Mesodermal cell (in vitro differentiated cells): Measurements from ENCODE around the gene OR51A2. TPM values are rescaled to one million over a fixed set of nuclear protein-coding genes. Genes with fewer than 3 reads are reported as not detected.
"Not testable (repeated sequence)": the region's sequence is repeated elsewhere in the genome, so short reads cannot be mapped to it uniquely, and the experiment has no call there.

Experiments
- H3K27ac ChIP-seq: 2 replicates; pipeline ENCODE4 v1.7.0; 2013; ENCODE audit warnings: mild to moderate bottlenecking, low read depth, low read length, moderate library complexity; ENCODE audit not compliant: severe bottlenecking
- H3K36me3 ChIP-seq: 2 replicates; pipeline ENCODE4 v1.7.1; 2013; ENCODE audit warnings: mild to moderate bottlenecking, low read length, moderate library complexity; ENCODE audit not compliant: control insufficient read depth, insufficient read depth
- H3K4me1 ChIP-seq: one replicate; pipeline ENCODE4 v1.7.1; 2013; ENCODE audit warnings: mild to moderate bottlenecking, low read length; ENCODE audit not compliant: insufficient read depth, control insufficient read depth, poor library complexity, severe bottlenecking
- H3K4me3 ChIP-seq: 2 replicates; pipeline ENCODE4 v1.7.0; 2013; ENCODE audit warnings: low read length, control low read depth, mild to moderate bottlenecking; ENCODE audit not compliant: insufficient read depth, poor library complexity, severe bottlenecking; ENCODE audit errors: extremely low read depth
- H3K9me3 ChIP-seq: 2 replicates; pipeline ENCODE4 v1.7.1; 2013; ENCODE audit warnings: mild to moderate bottlenecking, low read length, moderate library complexity; ENCODE audit not compliant: control insufficient read depth
- WGBS, 2 experiments: methylation state at CpG; one replicate each; pipeline ENCODE4 v1.1.5; 2013; ENCODE audit warnings: missing lambda C conversion rate in 2 of 2; ENCODE audit not compliant: insufficient coverage in 2 of 2; 5-methylcytosine and 5-hydroxymethylcytosine counted together
- polyA plus RNA-seq, 2 experiments: library from polyadenylated mRNA; stranded (reverse); fragments of 50-300 nt; gene quantifications; one replicate each; pipeline ENCODE4 v1.2.3, GENCODE V29; 2013

Gene OR51A2
- not detected for polyA plus RNA-seq (2013, experiment 1 of 2)
- polyA plus RNA-seq (2013, experiment 2 of 2) = not detected

GRCh38 chr11:4955613-4956012, at the start of gene OR51A2:
Gene OR51A2, minus strand, starts transcription at chr11:4955713. Its CDS starts 0 bp downstream, at chr11:4955713.
- H3K4me3 ChIP-seq, H3K27ac ChIP-seq, H3K9me3 ChIP-seq, H3K36me3 ChIP-seq, H3K4me1 ChIP-seq: not testable (repeated sequence)
- whole genome bisulfite sequencing, 2 experiments = 83 to 90% methylated on average over 1 of the region's 2 CpGs

GRCh38 chr11:5004424-5005274, 49.1 kb upstream of the OR51A2 start:
- WGBS, 2 experiments = 43 to 66% methylated on average over 3 to 5 of the region's 6 CpGs

GRCh38 chr11:4994551-4994950, 39.0 kb upstream of the OR51A2 start, which contains the start of gene OR51L1:
Gene OR51L1, plus strand, starts transcription at chr11:4994851. Its CDS starts 4,132 bp downstream, at chr11:4998983.
- Histone ChIP-seq H3K9me3 (no peaks in the 10 kb centered on the region), H3K4me3 (no peak within 1 kb of the TSS), H3K4me1 (no peaks in the 10 kb centered on the region), H3K27ac (no peak within 1 kb of the TSS), H3K36me3 (no peaks in the 10 kb centered on the region)
- WGBS, 2 experiments = no CpG with 5 or more reads among the region's 2 CpGs

More at GRCh38 chr11:5004424-5005274, 49.1 kb upstream of the OR51A2 start:
- H3K4me1 ChIP-seq = no peaks in the 10 kb centered on the region
- no peak overlapping the region for H3K4me3 ChIP-seq
- H3K9me3 ChIP-seq = no peaks in the 10 kb centered on the region
- H3K36me3 ChIP-seq = no peaks in the 10 kb centered on the region
- no peak overlapping the region for H3K27ac ChIP-seq

GRCh38 chr11:4991060-4991459, 35.5 kb upstream of the OR51A2 start:
- Histone ChIP-seq H3K9me3 (no peaks in the 10 kb centered on the region), H3K4me3 (no peak overlapping the region), H3K4me1 (no peaks in the 10 kb centered on the region), H3K27ac (no peak overlapping the region), H3K36me3 (no peaks in the 10 kb centered on the region)
- 67% methylated on average over 1 of the region's 1 CpG; no CpG with 5 or more reads in 1 of the 2 experiments for whole genome bisulfite sequencing, 2 experiments

- WGBS, 2 experiments = 78 to 93% methylated on average over 2 to 4 of the region's 6 CpGs
- no peaks in the 10 kb centered on the region for H3K36me3 ChIP-seq
- H3K27ac ChIP-seq = no peak overlapping the region
- no peak overlapping the region for H3K4me3 ChIP-seq
- no peaks in the 10 kb centered on the region for H3K9me3 ChIP-seq
- no peaks in the 10 kb centered on the region for H3K4me1 ChIP-seq
These were observed 28.3 kb upstream of the OR51A2 start for GRCh38 chr11:4983841-4984240.

GRCh38 chr11:4982678-4983077, 27.2 kb upstream of the OR51A2 start:
- WGBS, 2 experiments = 100% methylated on average over 1 of the region's 3 CpGs; no CpG with 5 or more reads in 1 of the 2 experiments

GRCh38 chr11:4979036-4979435, 23.5 kb upstream of the OR51A2 start:
- H3K4me3 ChIP-seq = no peak overlapping the region
- no peaks in the 10 kb centered on the region for H3K9me3 ChIP-seq
- H3K4me1 ChIP-seq = no peaks in the 10 kb centered on the region
- 89 to 92% methylated on average over 3 of the region's 3 CpGs for WGBS, 2 experiments
- H3K27ac ChIP-seq = no peak overlapping the region
- no peaks in the 10 kb centered on the region for H3K36me3 ChIP-seq

More at GRCh38 chr11:4982678-4983077, 27.2 kb upstream of the OR51A2 start:
- Histone ChIP-seq H3K4me1 (no peaks in the 10 kb centered on the region), H3K4me3 (no peak overlapping the region), H3K36me3 (no peaks in the 10 kb centered on the region), H3K27ac (no peak overlapping the region), H3K9me3 (no peaks in the 10 kb centered on the region)

GRCh38 chr11:4975436-4975835, 19.9 kb upstream of the OR51A2 start:
- Histone ChIP-seq H3K4me1 (no peaks in the 10 kb centered on the region), H3K27ac (no peak overlapping the region), H3K9me3 (no peaks in the 10 kb centered on the region), H3K36me3 (no peaks in the 10 kb centered on the region), H3K4me3 (no peak overlapping the region)
- WGBS, 2 experiments = 81 to 90% methylated on average over 3 to 4 of the region's 5 CpGs

- Histone ChIP-seq H3K9me3 (no peaks in the 10 kb centered on the region), H3K4me3 (no peak overlapping the region), H3K27ac (no peak overlapping the region), H3K36me3 (no peaks in the 10 kb centered on the region), H3K4me1 (no peaks in the 10 kb centered on the region)
- WGBS, 2 experiments = no CpG with 5 or more reads among the region's 1 CpG
These were observed 7.3 kb upstream of the OR51A2 start for GRCh38 chr11:4962816-4963215.

- H3K4me1 ChIP-seq = no peaks in the 10 kb centered on the region
- H3K36me3 ChIP-seq = no peaks in the 10 kb centered on the region
- 95 to 100% methylated on average over 2 of the region's 3 CpGs for WGBS, 2 experiments
- H3K4me3 ChIP-seq = no peak overlapping the region
- no peak overlapping the region for H3K27ac ChIP-seq
- H3K9me3 ChIP-seq = no peaks in the 10 kb centered on the region
These were observed 5.4 kb upstream of the OR51A2 start for GRCh38 chr11:4960877-4961276.

- Histone ChIP-seq H3K4me1 (no peaks in the 10 kb centered on the region), H3K27ac (no peak overlapping the region), H3K36me3 (no peaks in the 10 kb centered on the region), H3K4me3 (no peak overlapping the region), H3K9me3 (no peaks in the 10 kb centered on the region)
- WGBS, 2 experiments = 90 to 97% methylated on average over 3 to 4 of the region's 4 CpGs
These were observed 1.9 kb upstream of the OR51A2 start for GRCh38 chr11:4957396-4957795.
